ENCODE data around the gene ABHD8.

Gene ABHD8

GRCh38 chr19:17242431-17243208 lies 60.6 kb downstream of the ABHD8 start:
- TF ChIP-seq TAF1 (IDR thresholded peaks at IDR 0.05; ENCODE audit: borderline replicate concordance, insufficient read depth, low read length): no peak
